Stromal cell of bone marrow (primary cell): Measurements from ENCODE around the gene RALGAPA2.

Source experiments
- DNase-seq: peaks from one replicate; pipeline ENCODE4 v3.0.0-alpha.2; 2012; ENCODE audit warnings: low read depth

RALGAPA2 gene

DNA sequence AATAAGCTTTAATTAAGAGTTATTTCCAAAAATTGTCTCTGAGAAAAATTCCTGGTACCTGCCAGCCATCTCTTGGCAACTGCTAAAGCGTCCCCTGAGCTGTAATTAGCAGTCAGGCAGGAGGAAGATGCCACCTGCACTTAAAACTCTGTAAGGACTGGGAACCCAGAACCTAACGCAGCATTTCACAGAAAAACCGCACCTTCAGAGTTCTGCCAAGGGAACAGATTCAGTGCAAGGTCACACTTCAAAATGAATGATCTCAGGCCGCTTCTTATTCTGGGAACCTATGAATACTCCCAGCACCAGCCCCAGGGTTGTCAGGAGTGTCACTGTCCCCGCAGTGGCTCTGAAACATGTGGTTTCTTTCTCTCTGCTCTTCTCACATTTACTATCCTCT, 307.8 kb downstream of the RALGAPA2 start:
- no peak for DNase-seq

DNA sequence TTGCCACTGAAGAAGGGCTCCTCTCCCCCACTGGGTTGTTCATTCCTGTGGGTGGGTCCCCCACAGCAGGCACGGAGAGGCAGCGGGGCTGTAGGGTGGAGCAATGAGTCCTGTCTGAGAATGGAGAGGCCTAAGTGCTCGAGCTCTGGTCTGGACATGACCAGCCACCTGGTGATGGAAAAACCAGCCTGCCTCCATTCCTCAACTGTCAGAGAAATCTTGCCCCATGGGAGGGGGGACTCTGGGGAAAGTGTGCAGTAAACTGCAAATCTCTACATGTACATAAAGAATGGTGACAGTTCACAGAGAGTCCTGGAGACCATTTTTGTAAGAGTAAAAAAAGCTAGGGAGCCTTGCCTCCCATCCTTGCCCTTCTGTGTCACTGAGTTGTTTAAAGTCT, 310.5 kb downstream of the RALGAPA2 start:
- no peak for DNase-seq

DNA sequence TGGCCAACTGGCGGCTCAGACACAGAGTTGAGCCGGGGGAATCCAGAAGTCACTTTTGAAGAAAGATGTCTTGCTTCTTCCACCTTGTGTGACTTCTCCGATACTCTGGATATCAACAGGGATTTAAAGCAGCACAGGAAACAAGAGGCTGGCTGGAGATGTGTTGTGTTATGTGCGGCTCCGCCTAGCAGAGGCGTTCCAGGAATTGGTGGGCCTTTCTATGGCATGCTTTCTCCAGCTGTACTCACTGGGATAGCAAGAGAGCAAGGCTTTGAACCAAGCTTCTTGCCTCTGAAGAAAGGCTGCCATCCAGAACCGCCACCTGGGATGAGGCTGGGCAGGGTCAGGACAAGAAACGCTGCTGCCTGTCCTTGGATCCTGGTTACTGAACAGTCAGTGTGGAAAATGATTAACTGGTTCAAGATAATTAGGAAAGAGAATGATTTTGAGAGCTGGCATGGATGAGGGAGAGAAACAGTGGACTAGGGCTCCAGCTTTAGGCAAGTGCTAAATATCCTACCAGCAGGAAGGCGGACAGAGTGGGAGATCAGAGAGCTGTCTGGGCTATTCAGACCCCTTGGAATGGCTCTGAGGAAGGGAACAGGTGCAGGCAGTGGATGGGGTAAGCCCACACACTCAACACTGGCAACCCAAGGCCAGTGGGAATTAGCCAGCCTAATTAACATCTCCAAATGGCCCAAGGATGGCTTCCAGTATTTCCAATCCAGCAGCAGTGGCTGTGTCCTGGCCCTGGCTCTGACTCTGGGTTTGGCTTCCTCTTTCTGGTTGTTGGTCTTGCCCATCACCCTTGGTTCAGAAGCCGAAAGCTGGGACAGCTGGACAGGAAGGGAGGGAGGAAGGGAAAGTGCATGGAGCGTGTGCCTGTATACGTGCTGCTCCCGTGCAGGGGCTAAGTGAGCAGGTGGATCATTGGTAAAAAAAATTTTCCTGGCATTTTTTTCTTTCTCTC, 312.6 kb downstream of the RALGAPA2 start:
- DNase-seq, result no peak

DNA sequence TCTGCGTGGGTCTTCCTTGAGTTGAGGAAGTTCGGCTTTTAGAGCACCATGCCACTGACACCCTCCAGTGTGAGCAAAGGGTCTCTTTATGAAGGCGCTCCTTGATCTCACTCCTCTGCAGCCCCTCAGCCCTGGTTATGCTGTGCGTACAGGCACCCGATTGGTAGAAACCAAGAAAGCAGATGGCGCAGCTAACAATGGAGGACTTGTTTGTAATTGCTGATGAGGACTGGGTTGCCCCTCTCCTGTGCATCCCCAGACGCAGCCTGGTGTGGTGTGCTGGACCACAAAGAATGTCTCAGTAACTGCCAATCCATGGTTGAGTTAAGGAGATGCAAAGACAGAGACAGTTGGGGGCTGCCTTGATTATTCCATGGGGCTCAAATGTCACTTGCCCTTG, 314.3 kb downstream of the RALGAPA2 start:
- DNase-seq, result no peak

DNA sequence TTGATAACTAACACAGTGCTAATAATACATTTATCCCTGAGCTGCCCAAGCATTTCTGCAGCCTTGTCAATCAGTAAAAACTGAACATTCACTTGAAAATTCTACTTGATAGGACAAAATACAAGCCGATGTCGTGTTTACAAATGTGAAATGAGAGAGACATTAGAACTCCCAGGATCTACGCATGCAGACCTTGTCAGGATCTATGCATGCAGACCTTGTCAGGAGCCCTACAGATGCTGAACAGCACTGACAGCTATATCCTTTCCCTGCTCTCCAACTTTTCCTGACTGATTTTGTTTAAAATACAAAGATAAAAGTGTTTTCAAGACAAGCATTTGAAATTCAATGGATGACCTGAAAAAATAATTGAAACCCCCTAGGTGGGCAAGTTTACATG, 315.6 kb downstream of the RALGAPA2 start:
- no peak for DNase-seq

DNA sequence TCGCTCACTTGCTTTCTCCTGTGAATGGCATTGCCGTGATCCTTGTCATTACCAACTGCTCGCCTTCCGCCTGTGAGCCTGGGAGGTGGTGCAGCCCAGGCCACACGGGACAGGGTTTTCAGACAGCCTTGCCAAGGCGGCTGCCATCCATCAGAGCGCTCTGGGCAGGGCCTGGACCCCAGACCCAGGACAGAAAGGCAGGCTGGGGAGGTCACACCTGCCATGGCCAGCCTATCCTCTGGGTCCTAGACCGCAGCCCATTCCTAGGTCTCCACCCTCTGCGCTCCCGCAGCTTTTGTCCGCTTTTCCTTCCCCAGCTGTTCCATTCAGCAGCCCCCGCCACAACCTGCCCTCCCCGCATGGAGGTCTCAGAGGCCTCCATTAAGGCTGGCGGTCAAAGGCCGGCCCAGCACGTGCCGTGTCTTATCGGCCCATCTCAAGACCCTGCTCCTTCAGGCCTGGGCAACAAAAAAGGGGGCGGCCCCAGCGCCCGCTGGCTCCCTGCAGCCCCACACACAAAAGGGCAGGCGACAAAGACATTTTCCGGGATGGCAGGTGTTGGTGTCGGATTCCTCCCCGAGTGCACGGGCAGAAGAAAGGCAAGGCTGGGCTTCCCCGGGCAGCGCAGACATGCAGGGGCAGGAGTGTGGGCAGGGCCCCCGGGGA, 316.4 kb downstream of the RALGAPA2 start:
- no peak for DNase-seq

DNA sequence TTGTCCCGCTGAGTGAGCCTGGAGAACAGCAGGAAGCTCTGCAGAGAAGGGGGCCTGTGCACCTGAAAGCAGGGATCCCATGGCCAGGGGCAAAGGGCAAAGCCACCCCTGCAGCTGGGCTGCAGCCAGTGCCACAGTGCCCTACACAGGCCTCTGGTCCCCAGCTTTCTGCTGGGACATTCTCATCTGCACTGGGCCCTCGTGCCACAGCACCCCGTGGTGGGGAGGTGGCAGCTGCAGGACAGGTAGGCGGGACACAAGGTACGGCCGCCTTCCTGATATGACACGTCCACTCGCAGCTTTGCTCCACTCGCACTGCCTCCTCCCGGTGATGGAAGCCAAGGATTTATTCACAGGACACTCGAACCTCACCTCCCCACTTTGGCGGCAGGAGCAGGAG, 317.4 kb downstream of the RALGAPA2 start:
- no peak for DNase-seq

DNA sequence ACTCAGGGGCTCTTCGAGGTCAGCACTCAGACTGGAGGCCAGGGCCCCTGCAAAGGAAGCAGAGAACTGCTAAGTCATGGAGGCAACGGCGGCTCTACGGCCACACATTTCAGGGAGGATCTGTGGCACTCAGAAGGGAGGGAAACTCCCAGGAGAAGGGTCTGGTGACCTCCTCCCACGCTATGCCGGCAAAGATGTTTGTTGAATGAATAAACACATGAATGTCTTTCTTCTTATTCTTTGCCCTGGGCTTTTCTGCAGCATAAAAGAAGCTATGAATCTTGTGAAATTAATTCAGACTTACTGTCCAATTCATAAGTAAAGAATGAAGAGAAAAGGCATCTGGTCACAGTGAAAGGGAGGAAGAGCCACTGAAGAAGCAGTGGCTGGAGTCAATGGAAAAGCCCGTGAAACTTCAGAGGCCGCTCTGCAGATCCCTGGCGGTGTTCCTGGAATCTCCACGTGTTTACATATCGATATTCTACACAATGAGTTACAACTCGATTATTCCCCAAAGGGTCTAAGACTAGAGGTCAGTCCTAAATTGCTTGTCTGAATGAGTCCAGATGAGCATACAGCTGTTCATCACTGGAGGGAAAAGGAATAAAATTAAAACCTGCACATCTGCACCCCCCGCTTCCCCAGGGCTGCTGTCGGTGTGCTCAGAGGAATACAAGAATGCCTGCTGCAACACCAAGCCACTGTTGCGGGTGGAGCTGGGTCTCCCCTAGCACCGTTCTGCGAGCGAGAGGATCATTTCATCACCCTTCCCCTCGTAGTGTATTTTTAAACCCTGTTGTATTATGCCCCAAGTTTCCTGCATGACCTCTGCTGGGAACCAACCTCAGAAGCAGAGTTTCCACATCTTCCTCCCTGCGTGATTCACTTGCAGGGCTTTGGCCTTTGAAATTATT, 319.0 kb downstream of the RALGAPA2 start:
- DNase-seq, result peak; percentile 34

DNA sequence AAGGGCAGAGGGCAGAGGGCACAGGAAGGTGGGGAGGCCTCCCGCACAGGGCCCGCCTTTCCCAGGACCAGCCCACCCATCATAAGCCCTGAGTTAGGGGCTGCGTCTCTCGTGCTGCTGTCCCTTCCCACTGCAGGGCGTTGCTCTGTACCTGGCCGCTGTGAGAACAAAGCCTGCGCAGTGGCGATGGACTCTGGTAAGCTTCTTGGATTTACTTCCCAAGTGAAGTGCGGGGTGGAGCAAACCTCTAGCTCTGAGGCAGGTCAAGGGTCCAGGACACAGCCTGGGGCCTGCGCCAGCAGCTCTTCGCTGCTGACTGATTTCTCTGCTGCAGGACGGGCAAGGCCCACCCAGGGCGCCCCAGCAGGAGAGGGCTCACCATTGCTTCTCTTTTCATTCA, 320.7 kb downstream of the RALGAPA2 start:
- no peak for DNase-seq

DNA sequence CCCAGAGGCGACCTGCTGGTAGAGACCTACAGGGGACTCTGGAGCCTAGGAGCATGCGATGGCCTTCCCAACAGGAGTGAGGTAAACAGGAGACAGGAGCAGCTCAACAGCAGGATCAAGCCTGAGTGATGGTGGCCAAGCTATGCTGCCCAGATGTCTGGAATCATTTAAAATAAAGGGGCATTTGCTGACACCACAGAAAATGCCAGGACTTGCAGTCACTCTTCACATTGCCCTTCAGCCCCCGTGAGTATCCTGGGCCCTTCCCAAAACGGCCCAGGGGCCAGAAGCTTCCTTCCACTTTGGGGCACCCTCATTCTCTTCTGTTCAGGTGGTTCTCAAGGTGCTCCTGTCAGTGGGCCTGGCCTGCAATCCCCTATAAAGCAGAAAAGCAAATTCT, 321.3 kb downstream of the RALGAPA2 start:
- no peak for DNase-seq

DNA sequence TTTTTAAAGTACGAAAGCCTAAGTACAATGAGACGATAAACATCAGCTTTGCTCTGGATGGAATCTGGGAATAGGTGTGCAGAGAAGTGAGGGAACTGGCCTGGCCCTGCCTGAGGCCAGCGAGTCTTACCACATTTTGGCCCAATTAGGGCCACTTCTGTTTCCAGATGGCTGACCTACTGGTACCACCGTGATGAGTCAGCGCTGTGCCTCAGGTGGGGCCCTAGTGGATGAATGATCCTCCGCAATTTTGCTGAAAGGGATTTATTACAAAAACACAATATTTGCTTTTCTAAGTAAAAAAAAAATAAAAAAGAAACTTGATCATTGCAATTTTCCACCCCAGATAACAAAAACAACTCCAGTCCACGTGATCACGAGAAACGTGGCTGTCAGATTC, 322.1 kb downstream of the RALGAPA2 start:
- DNase-seq, result no peak

DNA sequence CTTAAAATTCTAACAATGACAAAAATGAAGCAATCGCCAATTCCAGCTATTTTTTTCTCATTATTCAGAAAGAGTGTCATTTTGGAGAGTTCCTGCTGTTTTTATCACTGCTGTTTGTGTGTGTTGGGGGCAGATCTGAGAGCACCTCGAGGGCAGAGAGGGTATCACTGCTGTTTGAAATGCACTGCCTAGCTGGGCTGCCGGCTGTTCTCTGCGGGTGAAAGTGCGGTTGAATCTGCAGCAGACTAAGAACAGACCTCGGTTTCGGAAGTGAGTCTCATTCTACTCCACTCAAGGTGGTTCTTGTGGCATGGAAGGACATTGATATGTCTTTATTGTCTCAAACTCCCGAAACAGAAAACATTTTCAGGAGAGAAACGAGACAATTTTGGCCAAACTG, 326.3 kb downstream of the RALGAPA2 start:
- DNase-seq, result no peak

DNA sequence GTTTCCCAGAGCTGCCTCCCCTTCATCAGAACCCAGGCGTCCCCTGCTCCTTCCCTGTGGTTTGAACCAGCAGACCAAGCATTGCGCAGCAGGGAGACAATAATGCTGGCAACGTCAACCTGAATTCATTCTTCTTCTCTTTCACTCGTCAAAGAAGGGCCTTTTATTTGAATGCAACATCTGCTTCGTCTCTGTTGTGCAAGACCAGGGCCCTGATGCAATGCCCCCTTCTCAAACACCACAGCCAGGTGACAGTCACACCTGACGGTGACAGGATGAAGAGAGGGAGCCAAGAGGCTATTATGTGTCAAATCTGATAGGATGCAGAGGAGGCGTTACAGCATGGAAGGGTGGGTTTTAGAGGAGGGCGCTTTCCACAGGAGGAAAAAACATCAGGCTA, 336.6 kb downstream of the RALGAPA2 start:
- DNase-seq, result no peak

DNA sequence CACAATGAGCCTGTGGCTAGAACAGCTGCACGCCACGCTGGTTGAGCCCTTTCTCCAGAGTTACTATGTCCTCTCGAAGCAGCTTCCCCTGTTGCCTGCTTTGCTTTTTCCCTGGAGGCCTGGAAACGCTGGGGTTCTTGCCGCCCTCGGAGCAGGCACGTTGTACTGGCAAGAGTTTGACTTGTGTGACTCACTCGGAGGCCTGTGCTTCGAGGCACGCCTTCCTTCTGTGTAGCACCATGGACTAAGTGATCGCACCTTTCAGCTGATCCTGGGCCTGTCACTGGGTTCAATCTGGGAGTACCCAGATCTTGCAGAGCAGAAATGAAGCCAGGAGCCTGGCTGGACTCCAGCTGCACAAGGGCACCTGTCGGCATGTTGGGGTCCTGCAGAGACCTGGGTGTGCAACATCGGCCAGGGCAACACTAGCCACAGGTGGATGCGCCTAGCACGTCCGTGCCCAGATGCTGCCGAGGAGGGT, 339.3 kb downstream of the RALGAPA2 start:
- peak; percentile 25 for DNase-seq

DNA sequence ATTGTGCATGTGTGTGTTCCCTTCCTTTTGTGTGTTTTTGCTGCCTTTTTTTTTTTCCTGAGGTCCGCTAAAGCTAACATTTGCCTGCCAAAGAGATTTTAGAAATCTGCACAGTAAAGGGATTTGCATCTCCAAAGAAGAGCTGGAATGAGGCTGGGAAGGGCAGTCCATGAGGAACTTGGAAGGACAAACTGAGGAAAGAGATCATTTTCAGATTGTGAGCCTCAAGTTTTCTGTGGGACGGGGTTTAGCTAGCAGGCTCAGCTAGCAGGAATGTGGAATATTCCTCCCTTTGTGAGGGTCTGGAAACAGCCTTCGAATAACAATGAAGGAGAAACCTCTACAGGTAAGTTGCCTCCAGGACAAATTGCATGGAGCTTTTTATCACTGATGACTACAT, 340.8 kb downstream of the RALGAPA2 start:
- DNase-seq, result no peak

DNA sequence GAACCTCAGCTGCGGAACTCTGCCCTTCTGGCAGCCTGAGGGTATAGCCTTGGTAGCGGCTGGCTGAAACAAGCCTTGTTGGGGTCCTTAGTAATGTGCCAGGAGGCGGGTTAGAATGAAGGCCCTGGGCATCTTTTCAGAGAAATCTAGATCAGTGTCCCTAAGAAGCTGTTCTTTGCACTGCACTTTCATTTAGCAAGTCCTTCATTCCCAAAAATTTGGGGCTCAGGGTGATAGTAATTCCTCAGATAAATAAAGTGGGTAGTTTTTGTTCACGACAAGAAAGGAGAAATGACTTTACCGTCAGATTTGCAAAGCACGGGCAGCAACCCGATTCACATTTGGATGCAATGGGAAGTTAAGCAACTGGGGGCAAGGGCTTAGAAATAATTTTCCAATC, 341.4 kb downstream of the RALGAPA2 start:
- DNase-seq, result no peak

DNA sequence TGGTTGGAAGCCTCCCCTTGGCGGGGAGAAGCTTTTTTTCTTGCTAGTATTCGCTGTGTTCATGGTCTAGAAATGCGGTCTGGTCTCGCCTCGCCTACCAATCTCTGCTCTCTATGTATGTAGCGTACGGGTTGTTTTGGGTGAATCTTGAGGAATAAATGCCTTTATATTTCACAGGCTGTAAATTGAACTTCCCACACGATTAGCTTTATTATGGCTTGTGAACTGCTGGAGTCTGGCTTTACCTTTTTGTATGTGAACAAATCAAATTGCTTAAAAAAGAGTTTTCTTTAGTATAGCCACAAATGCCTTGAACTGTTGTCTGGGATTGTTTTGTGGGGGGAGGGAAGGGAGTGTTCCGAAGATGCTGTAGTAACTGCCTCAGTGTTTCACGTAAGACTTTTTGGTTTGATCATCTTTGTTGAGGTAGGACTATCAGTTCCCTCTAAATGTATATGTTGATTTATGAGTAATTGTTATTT, 342.3 kb downstream of the RALGAPA2 start:
- no peak for DNase-seq

DNA sequence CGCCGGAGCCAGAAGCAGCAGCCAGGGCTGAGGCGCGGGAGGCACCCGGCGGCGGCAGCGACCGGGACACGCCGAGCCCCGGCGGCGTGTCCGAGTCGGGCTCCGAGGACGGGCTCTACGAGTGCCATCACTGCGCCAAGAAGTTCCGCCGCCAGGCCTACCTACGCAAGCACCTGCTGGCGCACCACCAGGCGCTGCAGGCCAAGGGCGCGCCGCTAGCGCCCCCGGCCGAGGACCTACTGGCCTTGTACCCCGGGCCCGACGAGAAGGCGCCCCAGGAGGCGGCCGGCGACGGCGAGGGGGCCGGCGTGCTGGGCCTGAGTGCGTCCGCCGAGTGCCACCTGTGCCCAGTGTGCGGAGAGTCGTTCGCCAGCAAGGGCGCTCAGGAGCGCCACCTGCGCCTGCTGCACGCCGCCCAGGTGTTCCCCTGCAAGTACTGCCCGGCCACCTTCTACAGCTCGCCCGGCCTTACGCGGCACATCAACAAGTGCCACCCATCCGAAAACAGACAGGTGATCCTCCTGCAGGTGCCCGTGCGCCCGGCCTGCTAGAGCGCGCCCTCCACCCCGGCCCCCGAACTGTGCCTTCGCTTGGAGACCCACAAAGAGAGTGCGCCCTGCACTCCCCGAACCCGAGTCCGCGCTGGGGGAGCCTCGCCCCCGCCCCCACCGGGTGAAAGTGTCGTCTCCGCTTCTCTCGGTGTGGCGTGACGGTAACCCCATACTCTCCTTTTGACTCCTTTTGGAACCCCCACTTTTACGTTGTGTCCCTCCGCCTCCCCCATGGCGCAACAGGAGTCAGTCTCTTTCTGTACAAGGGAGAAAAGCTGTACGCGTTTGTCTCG, 343.0 kb downstream of the RALGAPA2 start:
- no peak for DNase-seq

DNA sequence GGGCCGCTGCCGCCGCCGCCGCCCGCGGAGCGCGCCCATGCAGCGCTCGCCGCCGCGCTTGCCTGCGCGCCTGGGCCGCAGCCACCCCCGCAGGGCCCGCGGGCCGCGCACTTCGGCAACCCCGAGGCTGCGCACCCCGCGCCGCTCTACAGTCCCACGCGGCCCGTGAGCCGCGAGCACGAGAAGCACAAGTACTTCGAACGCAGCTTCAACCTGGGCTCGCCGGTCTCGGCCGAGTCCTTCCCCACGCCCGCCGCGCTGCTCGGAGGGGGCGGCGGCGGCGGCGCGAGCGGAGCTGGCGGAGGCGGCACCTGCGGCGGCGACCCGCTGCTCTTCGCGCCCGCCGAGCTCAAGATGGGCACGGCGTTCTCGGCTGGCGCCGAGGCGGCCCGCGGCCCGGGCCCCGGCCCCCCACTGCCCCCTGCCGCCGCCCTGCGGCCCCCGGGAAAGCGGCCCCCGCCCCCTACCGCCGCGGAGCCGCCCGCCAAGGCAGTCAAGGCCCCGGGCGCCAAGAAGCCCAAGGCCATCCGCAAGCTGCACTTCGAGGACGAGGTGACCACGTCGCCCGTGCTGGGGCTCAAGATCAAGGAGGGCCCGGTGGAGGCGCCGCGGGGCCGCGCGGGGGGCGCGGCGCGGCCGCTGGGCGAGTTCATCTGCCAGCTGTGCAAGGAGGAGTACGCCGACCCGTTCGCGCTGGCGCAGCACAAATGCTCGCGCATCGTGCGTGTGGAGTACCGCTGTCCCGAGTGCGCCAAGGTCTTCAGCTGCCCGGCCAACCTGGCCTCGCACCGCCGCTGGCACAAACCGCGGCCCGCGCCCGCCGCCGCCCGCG, 343.8 kb downstream of the RALGAPA2 start:
- no peak for DNase-seq
